ENCODE data around the gene C16orf92.

Gene C16orf92

GRCh38 chr16:30060836-30061554, 38.0 kb downstream of the C16orf92 start:
- no peak for DNase-seq (ENCODE audit: low spot score)

DNA sequence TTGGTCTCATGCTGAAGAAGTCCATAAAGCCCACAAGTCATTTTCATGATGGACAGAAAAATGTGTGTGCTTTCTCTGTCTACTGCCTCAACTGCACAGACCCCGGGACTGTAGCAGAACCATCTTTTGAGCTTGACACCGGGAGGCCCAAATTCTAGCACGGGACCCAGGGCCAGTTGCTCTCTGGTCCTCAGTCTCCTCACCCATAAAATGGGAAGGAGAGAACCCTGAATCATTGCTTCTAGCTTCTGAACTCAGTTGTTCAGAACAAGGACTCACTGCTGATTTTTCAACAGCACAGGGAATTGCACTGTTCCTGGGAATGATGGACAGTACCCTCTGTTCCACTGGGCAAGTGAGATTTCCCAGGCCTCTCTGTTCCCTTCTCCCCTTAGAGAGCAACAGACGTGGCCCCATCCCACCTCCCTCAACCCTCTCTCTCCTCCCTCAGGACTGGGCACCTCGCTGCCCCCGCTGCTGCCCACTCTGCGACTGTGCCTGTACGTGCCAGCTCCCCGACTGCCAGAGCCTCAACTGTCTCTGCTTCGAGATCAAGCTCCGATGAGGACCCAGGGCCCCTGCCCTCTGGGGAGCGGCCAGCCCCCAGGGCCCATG, 40.4 kb downstream of the C16orf92 start:
- DNase-seq (ENCODE audit: low spot score) = no peak

GRCh38 chr16:30063893-30064728, 41.1 kb downstream of the C16orf92 start:
- DNase-seq (ENCODE audit: low spot score) = peak; percentile 62

DNA sequence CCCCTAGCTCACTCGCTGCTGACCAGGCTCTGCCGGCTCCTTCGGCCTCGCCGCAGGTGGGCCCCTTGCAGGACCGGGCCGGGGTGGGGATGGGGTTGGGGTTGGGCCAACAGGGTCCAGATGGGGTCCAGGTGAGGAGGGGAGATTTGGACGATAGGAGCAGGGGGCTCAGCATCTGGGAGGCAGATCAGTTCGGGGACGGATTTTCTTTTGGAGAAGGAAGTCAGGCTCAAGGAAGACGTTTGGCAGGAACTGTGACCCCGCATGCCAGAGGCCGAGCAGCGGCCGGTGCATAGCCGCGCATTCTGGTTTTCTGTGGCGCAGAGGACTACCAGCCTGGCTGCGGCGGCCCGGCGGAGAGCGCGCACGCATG, 41.7 kb downstream of the C16orf92 start:
- peak; percentile 85 for DNase-seq (ENCODE audit: low spot score)

DNA sequence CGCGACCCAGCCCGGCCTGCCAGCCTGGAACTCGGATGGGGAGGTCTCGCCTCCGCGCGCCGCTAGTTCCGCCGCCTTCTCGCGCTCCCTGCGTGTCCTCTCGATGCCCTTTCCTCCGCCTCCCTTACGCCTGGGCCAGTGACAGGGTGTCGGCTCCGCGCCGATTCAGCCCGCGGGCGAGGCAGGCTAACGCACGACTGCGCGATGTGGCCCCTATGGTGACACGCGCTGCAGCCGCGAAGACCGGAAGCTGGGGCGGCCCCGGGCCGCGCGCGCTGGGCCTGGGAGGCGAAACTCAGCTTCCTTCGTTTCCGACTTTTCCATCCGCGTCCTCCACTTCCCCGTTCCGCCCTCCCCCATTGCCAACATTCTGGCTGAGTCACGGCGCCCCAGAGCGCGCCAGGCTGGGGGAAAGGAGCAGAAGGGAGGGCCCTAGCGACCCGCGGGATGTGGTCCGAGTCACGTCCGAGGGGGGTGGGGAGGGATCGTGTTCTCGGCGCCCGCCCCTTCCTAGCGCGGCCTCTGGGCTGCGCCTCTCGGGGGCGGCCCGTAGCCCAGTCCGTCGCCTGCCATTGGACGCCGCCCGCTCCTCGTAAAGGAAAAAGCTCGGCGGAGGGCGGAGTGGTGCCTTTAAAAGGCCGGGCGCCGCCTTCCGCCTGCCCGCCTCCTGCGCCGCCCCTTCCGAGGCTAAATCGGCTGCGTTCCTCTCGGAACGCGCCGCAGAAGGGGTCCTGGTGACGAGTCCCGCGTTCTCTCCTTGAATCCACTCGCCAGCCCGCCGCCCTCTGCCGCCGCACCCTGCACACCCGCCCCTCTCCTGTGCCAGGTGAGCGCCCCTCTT, 42.3 kb downstream of the C16orf92 start, which contains the start of gene ALDOA:
ALDOA (plus strand) TSS at position 659 of the 841 bp plus-strand sequence. CDS start 1,138 bp downstream, outside the sequence.
- DNase-seq (ENCODE audit: low spot score) = peak; percentile 90

DNA sequence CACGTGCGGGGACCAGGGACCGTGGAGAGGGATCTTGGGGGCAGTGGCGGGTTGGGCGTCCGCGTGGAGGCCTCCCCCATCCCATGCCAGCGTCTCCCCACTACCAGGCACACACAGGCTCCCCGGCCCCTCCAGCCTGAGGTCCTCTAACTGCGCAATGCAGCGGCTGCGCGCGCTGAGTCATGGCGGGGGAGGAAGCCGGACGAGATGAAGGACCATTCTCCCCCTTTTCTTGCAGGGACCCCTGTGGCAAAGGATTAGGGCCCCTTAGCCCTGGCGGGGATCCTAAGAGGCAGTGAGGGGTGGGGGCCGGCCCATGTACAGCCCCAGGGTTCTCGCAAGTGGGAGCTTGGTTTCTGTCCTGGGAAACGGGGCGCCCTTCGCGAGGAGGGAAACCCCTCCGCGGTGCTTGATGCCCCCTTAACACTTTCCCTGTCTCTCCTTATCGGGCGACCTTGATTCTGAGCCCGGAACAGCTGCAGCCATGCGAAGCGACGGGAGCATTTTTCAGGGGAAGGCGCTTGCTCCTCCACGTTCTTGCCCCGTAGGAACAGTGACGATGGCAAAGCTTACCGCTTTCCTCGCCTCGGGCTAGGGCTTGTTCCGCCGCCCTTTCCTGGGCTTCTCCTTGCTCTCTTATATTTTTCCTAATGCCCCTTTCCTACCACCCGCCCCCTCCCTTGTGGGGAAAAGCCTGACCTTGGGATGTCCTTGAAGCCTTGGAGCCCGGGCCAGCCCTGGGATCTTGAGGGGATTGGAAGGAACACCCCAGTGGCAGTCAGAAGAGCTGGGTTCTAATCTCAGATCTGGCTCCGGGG, 43.2 kb downstream of the C16orf92 start:
- no peak for DNase-seq (ENCODE audit: low spot score)

GRCh38 chr16:30066761-30067583, 44.0 kb downstream of the C16orf92 start:
- DNase-seq (ENCODE audit: low spot score) = peak; percentile 73

GRCh38 chr16:30067584-30067916, 44.6 kb downstream of the C16orf92 start:
- DNase-seq (ENCODE audit: low spot score) = no peak

DNA sequence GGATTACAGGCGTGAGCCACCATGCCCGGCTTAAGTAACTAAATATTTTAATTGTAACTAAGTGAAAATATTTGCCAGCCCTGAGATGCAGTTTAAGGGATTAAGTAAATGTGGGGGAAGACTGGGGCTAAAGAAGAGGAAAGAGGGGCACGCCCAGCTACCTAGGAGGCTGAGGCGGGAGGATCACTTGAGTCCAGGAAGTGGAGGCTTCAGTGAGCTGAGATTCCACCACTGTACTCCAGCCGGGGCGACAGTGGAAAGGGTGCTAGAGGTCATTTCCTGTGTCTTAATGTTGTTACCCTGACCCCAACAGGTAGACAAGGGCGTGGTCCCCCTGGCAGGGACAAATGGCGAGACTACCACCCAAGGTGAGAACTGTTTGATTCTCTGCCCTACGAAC, 45.3 kb downstream of the C16orf92 start:
- no peak for DNase-seq (ENCODE audit: low spot score)

GRCh38 chr16:30068750-30069610, 46.0 kb downstream of the C16orf92 start:
- no peak for DNase-seq (ENCODE audit: low spot score)

- DNase-seq (ENCODE audit: low spot score) = no peak
Measured at GRCh38 chr16:30069611-30070462, 46.8 kb downstream of the C16orf92 start.

DNA sequence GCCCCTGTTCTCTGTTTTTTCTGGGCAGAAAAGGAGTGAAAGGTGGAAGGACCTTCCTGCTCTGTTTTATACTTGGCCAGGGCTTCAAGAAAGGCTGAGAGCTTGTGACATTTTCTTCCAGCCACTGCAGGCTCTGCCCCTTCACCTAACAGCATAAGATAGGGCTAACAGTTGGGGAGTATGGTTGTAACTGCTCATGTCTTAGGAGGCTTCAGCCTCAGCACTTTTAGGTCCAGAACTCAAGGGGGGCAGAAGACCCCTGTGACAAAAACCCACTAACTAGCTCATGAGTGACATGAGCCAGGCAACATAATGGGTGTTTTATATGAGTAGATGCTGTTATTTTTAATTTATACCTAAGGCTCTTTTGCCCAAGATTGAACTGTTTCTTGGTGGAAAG, 47.5 kb downstream of the C16orf92 start:
- no peak for DNase-seq (ENCODE audit: low spot score)

All from D341Med (cell line).